GM23338 (cell line): ENCODE results near the gene POR. TPM values are rescaled to one million over a fixed set of nuclear protein-coding genes. Genes with fewer than 3 reads are reported as not detected.

Experiments used
- CREB1 ChIP-seq: fragments of 250-450 bp; sonication (Bioruptor Pico); IDR thresholded peaks from 2 replicates; pipeline ENCODE4 v1.5.0; 2020; ENCODE audit warnings: low read depth, mild to moderate bottlenecking, moderate library complexity
- ETS1 ChIP-seq: IDR thresholded peaks from 2 replicates; pipeline ENCODE4 v1.6.1; 2016; ENCODE audit warnings: antibody characterized with exemption
- EZH2 ChIP-seq: fragments of 200-600 bp; sonication (generic); IDR thresholded peaks from one replicate; pipeline ENCODE4 v1.8.0; 2017; ENCODE audit warnings: antibody characterized with exemption, mild to moderate bottlenecking, low read depth; ENCODE audit not compliant: unreplicated experiment
- EZH2phosphoT487 ChIP-seq: fragments of 200-600 bp; sonication (generic); IDR thresholded peaks from one replicate; pipeline ENCODE4 v1.8.1; 2018; ENCODE audit warnings: antibody characterized with exemption; ENCODE audit not compliant: unreplicated experiment
- JUNB ChIP-seq: IDR thresholded peaks from one replicate; pipeline ENCODE4 v1.6.1; 2016; ENCODE audit warnings: antibody characterized with exemption; ENCODE audit not compliant: unreplicated experiment
- POLR2AphosphoS5 ChIP-seq: IDR thresholded peaks from 2 replicates; pipeline ENCODE4 v1.6.1; 2016; ENCODE audit warnings: antibody characterized with exemption, low read depth
- ZNF114 ChIP-seq: fragments of 250-450 bp; sonication (Bioruptor Pico); IDR thresholded peaks from 2 replicates; pipeline ENCODE4 v1.5.0; 2020; ENCODE audit warnings: mild to moderate bottlenecking, moderate library complexity
- ZNF331 ChIP-seq: fragments of 250-450 bp; sonication (Bioruptor Pico); IDR thresholded peaks from 2 replicates; pipeline ENCODE4 v1.5.0; 2020; ENCODE audit warnings: low read depth, mild to moderate bottlenecking, moderate library complexity
- ZNF462 ChIP-seq: fragments of 250-450 bp; sonication (Bioruptor Pico); IDR thresholded peaks from 2 replicates; pipeline ENCODE4 v1.5.0; 2020; ENCODE audit warnings: mild to moderate bottlenecking, moderate library complexity
- polyA plus RNA-seq: library from polyadenylated mRNA; unstranded; fragments of >200 nt; fragmentation: Nextera tagmentation; extraction: Ambion mirVana; gene quantifications from 2 replicates; pipeline ENCODE4 v1.2.1, GENCODE V29; 2016
- total RNA-seq: library from RNA; depleted of rRNA; stranded (reverse); fragments of >200 nt; shearing (Covaris generic); gene quantifications from 2 replicates; pipeline ENCODE4 v1.2.3, GENCODE V29; 2014

The POR gene
- total and polyA plus RNA-seq, 2 experiments from 2014 or later, result 126 to 164 TPM

- TF ChIP-seq ZNF462 (CRISPR knock-in tag) (no peak), ETS1 (no peak), EZH2 (no peak), ZNF114 (CRISPR knock-in tag) (no peak), CREB1 (CRISPR knock-in tag) (no peak), EZH2phosphoT487 (no peak), POLR2AphosphoS5 (no peak), JUNB (no peak), ZNF331 (CRISPR knock-in tag) (no peak)
These were observed 42.2 kb downstream of the POR start (continued) for GRCh38 chr7:75957021-75957736.
